A549 (cell line): ENCODE data around the gene POLD4. TPM values are rescaled to one million over a fixed set of nuclear protein-coding genes. Genes with fewer than 3 reads are reported as not detected.

ENCODE experiments used
- ATAC-seq, 2 experiments: fragments of 200-7000 bp in 1 of 2; fragments of >200 bp in 1 of 2; cut with Nextera tagmentation in 1 of 2; cut with Tn5 transposase in 1 of 2; 3 replicates each; pipeline versions ENCODE4 v1.8.0 to v1.9.1; 2018 to 2020; ENCODE audit warnings: mild to moderate bottlenecking in 1 of 2, moderate library complexity in 1 of 2
- CTCF ChIA-PET: fragments of 300-600 bp; sonication (Branson Sonifier 250); formaldehyde crosslinking; extraction: SDS; loops from one replicate; lab custom pipeline; 2021; ENCODE audit warnings: antibody characterized with exemption, inconsistent platforms; lab: Yijun Ruan, JAX
- POLR2A ChIA-PET: fragments of 350-600 bp; formaldehyde crosslinking; extraction: SDS; loops from one replicate; lab custom pipeline; 2021; ENCODE audit warnings: antibody characterized with exemption, inconsistent platforms; lab: Yijun Ruan, JAX
- DNase-seq, 2 experiments: peaks; one replicate each; pipeline versions ENCODE4 v3.0.0 to v3.0.0-alpha.2; 2011 to 2016; ENCODE audit warnings: low read depth in 1 of 2, low spot score in 1 of 2
- FAIRE-seq: peaks from 2 replicates; lab custom pipeline; 2011; peaks lifted over from hg19 to GRCh38; lab: Jason Lieb, UNC
- H3K27ac ChIP-seq, 2 experiments: fragments of >200 bp; sonication (Bioruptor Twin); formaldehyde crosslinking; 3 replicates each; pipeline ENCODE4 v1.5.1; 2016 to 2017
- H3K4me1 ChIP-seq: fragments of >200 bp; sonication (Bioruptor Twin); formaldehyde crosslinking; 3 replicates; pipeline ENCODE4 v1.6.1; 2016
- H3K4me2 ChIP-seq: fragments of >200 bp; sonication (Bioruptor Twin); formaldehyde crosslinking; 3 replicates; pipeline ENCODE4 v1.6.1; 2016
- H3K4me3 ChIP-seq: fragments of >200 bp; sonication (Bioruptor Twin); formaldehyde crosslinking; 3 replicates; pipeline ENCODE4 v1.5.1; 2016
- H3K9me3 ChIP-seq: fragments of >200 bp; sonication (Bioruptor Twin); formaldehyde crosslinking; 3 replicates; pipeline ENCODE4 v1.6.1; 2016
- BCL3 ChIP-seq: fragments of >200 bp; sonication (Bioruptor Twin); formaldehyde crosslinking; IDR thresholded peaks from 3 replicates; pipeline ENCODE4 v1.6.1; 2016
- CBX8 ChIP-seq: fragments of 200-600 bp; sonication (generic); IDR thresholded peaks from 2 replicates; pipeline ENCODE4 v1.6.1; 2016
- CHD2 ChIP-seq: fragments of 150-350 bp; IDR thresholded peaks from 2 replicates; pipeline ENCODE4 v1.6.1; 2014; ENCODE audit warnings: low read length; ENCODE audit not compliant: partially characterized antibody
- CTCF ChIP-seq: fragments of >200 bp; sonication (Bioruptor Twin); formaldehyde crosslinking; IDR thresholded peaks from 3 replicates; pipeline ENCODE4 v1.5.1; 2016
- E2F6 ChIP-seq: IDR thresholded peaks from 2 replicates; pipeline ENCODE4 v1.6.1; 2012; ENCODE audit warnings: low read depth, borderline replicate concordance
- EHF ChIP-seq: fragments of 250-450 bp; sonication (Bioruptor Pico); IDR thresholded peaks from 2 replicates; pipeline ENCODE4 v1.5.0; 2020; ENCODE audit warnings: mild to moderate bottlenecking
- GATA3 ChIP-seq: IDR thresholded peaks from 2 replicates; pipeline ENCODE4 v1.6.1; 2012; ENCODE audit warnings: borderline replicate concordance
- HEYL ChIP-seq: fragments of 250-450 bp; sonication (Bioruptor Pico); IDR thresholded peaks from 2 replicates; pipeline ENCODE4 v1.8.0; 2021; ENCODE audit warnings: mild to moderate bottlenecking, moderate library complexity
- HMGXB4 ChIP-seq: fragments of 250-450 bp; sonication (Bioruptor Pico); IDR thresholded peaks from 2 replicates; pipeline ENCODE4 v1.5.0; 2021; ENCODE audit warnings: mild to moderate bottlenecking, moderate library complexity, borderline replicate concordance
- HOXB5 ChIP-seq: fragments of 250-450 bp; sonication (Bioruptor Pico); IDR thresholded peaks from 2 replicates; pipeline ENCODE4 v1.5.0; 2020; ENCODE audit warnings: mild to moderate bottlenecking, moderate library complexity
- KDM5A ChIP-seq: fragments of 200-600 bp; sonication (generic); IDR thresholded peaks from 2 replicates; pipeline ENCODE4 v1.6.1; 2016; ENCODE audit warnings: antibody characterized with exemption, mild to moderate bottlenecking
- MAZ ChIP-seq: fragments of 150-350 bp; IDR thresholded peaks from 2 replicates; pipeline ENCODE4 v1.6.1; 2014; ENCODE audit warnings: antibody characterized with exemption, low read depth, low read length, borderline replicate concordance
- MYC ChIP-seq: IDR thresholded peaks from 2 replicates; pipeline ENCODE4 v1.6.1; 2012; ENCODE audit warnings: mild to moderate bottlenecking, inconsistent platforms, low read length, improper control_type of control experiment, borderline replicate concordance
- NPAS2 ChIP-seq: fragments of 250-450 bp; sonication (Bioruptor Pico); IDR thresholded peaks from 2 replicates; pipeline ENCODE4 v1.8.0; 2022; ENCODE audit warnings: mild to moderate bottlenecking, moderate library complexity, borderline replicate concordance
- PBX3 ChIP-seq: IDR thresholded peaks from 2 replicates; pipeline ENCODE4 v1.6.1; 2012
- PHF8 ChIP-seq: fragments of 200-600 bp; sonication (generic); IDR thresholded peaks from 2 replicates; pipeline ENCODE4 v1.6.1; 2016; ENCODE audit warnings: low read depth, mild to moderate bottlenecking, antibody characterized with exemption, moderate library complexity, borderline replicate concordance
- POLR2AphosphoS2 ChIP-seq: conservative IDR thresholded peaks from 2 replicates; pipeline ENCODE4 v1.6.1; 2012; ENCODE audit warnings: low read length, improper control_type of control experiment, inconsistent platforms
- RAD21 ChIP-seq, 2 experiments: fragments of >200 bp in 1 of 2; sonication (Bioruptor Twin) in 1 of 2; formaldehyde crosslinking in 1 of 2; IDR thresholded peaks in 1 of 2; conservative IDR thresholded peaks in 1 of 2; 2 replicates in 1 of 2; 3 replicates in 1 of 2; pipeline ENCODE4 v1.6.1; 2012 to 2018; ENCODE audit warnings: inconsistent platforms in 1 of 2
- RARB ChIP-seq: fragments of 250-450 bp; sonication (Bioruptor Pico); IDR thresholded peaks from 2 replicates; pipeline ENCODE4 v1.8.0; 2021; ENCODE audit warnings: mild to moderate bottlenecking, moderate library complexity
- SMC3 ChIP-seq: fragments of >200 bp; sonication (Bioruptor Twin); formaldehyde crosslinking; IDR thresholded peaks from 3 replicates; pipeline ENCODE4 v1.6.1; 2018; ENCODE audit warnings: inconsistent platforms
- SREBF2 ChIP-seq: fragments of 450-650 bp; IDR thresholded peaks from 2 replicates; pipeline ENCODE4 v1.6.1; 2014; ENCODE audit warnings: mild to moderate bottlenecking, moderate library complexity
- ZSCAN20 ChIP-seq: fragments of 250-450 bp; sonication (Bioruptor Pico); IDR thresholded peaks from 2 replicates; pipeline ENCODE4 v1.8.0; 2022; ENCODE audit warnings: mild to moderate bottlenecking, moderate library complexity
- WGBS: methylation state at CpG from one replicate; pipeline ENCODE4 v1.1.6; 2017; ENCODE audit errors: missing lambda C conversion rate; 5-methylcytosine and 5-hydroxymethylcytosine counted together
- polyA plus RNA-seq, 4 experiments: library from polyadenylated mRNA; depleted of rRNA in 3 of 4; stranded (reverse); fragments of >200 nt; fragmentation: RNase III in 1 of 4; extraction: RNeasy Plus Mini Kit Qiagen cat#74134 plus additional on column Dnase treatment in 1 of 4; gene quantifications; 2 replicates in 3 of 4; 3 replicates in 1 of 4; pipeline ENCODE4 v1.2.3, GENCODE V29; 2011 to 2017

The POLD4 gene
- polyA plus RNA-seq, 2 of the 4 experiments (the other 2 are of a cell fraction) = 140 to 148 TPM

GRCh38 chr11:67391304-67392182, 38.2 kb upstream of the POLD4 start, which contains the start of gene RAD9A (continued):
- TF ChIP-seq HEYL (CRISPR knock-in tag) (no peak), GATA3 (peak; percentile 52; the same call in 1 of the 2 replicates), EHF (0 out of 2 replicates have a peak, but pooled peaks have one; percentile 43), RARB (CRISPR knock-in tag) (no peak), NPAS2 (CRISPR knock-in tag) (peak; percentile 97), ZSCAN20 (CRISPR knock-in tag) (no peak; the same call in 1 of the 2 replicates), POLR2AphosphoS2 (no peak; the same call in 1 of the 2 replicates), PHF8 (peak; percentile 81), HOXB5 (CRISPR knock-in tag) (peak; percentile 91; the same call in 1 of the 2 replicates)

GRCh38 chr11:67390947-67391303, 37.6 kb upstream of the POLD4 start:
- FAIRE-seq (no peak), DNase-seq (no peak)
- 23% methylated on average over 15 of the region's 15 CpGs for WGBS
- Histone ChIP-seq H3K9me3 (no peaks in the 10 kb centered on the region), H3K4me2 (peak overlapping the region; percentile 92), H3K4me1 (peaks cover 20% of the 10 kb centered on the region; the same call in 2 of the 3 replicates)
- POLR2A ChIA-PET = interaction anchor here (0.7 to 2.5 kb wide), 4 partner anchors 11 to 38 kb away, joined by 3 to 21 read pairs (median 9); partner anchors contain the start of genes POLD4 and PPP1CA
- TF ChIP-seq CBX8 (no peak), HEYL (CRISPR knock-in tag) (no peak), RARB (CRISPR knock-in tag) (no peak)
- TF ChIP-seq, all 56 proteins: peak for 0
- Histone ChIP-seq H3K27ac (peak overlapping the region; percentile 85 to 90), H3K4me3 (peak overlapping the region; percentile 77)
- CTCF ChIA-PET = interaction anchor here (1.0 to 46.2 kb wide), 6 partner anchors 1 to 73 kb away, joined by 3 to 1913 read pairs (median 320); partner anchors contain the start of genes CLCF1, POLD4, PPP1CA and RAD9A
- peak in 1 of 2 experiments; percentile 2; a peak in 2 of 6 replicates for ATAC-seq

- FAIRE-seq = no peak
- WGBS = 80% methylated on average over 6 of the region's 6 CpGs
- TF ChIP-seq PBX3 = no peak
- TF ChIP-seq RAD21 (conservative IDR thresholded peaks at IDR 0.05 in 1 of 2, IDR thresholded peaks at IDR 0.05 in 1 of 2) = peak; percentile 46; a peak in 4 of 5 replicates
- peak; percentile 41; the same call in 2 of the 3 replicates for TF ChIP-seq SMC3
- peak; percentile 47 for TF ChIP-seq CTCF
- TF ChIP-seq, all 56 proteins: peak for 3
- POLR2A ChIA-PET = interaction anchor here (0.9 kb wide), 1 partner anchor 35 kb away, joined by 3 read pairs; no protein-coding TSS in a partner anchor
- Histone ChIP-seq H3K4me2 (no peak overlapping the region), H3K9me3 (no peaks in the 10 kb centered on the region), H3K4me3 (no peak overlapping the region), H3K4me1 (peaks cover 35% of the 10 kb centered on the region), H3K27ac (peak overlapping the region in 1 of 2 experiments; percentile 28; a peak in 1 of 6 replicates)
- CTCF ChIA-PET = interaction anchor here (0.6 to 46.2 kb wide), 11 partner anchors 3 to 128 kb away, joined by 3 to 1913 read pairs (median 3); partner anchors contain the start of genes CLCF1, POLD4, PPP1CA and RAD9A
- DNase-seq (peak; percentile 59 to 75), ATAC-seq (peak; percentile 43 to 45; a peak in 4 of 6 replicates)
These were observed 36.1 kb upstream of the POLD4 start for GRCh38 chr11:67389477-67389876.

GRCh38 chr11:67387518-67387917, 34.2 kb upstream of the POLD4 start:
- FAIRE-seq = no peak
- TF ChIP-seq HMGXB4 (CRISPR knock-in tag) (no peak), CHD2 (no peak), E2F6 (no peak), MYC (no peak), SREBF2 (no peak), MAZ (no peak), KDM5A (no peak), BCL3 (no peak)

More at GRCh38 chr11:67387518-67387917, 34.2 kb upstream of the POLD4 start:
- CTCF ChIA-PET = interaction anchor here (1.3 to 46.2 kb wide), 5 partner anchors 5 to 68 kb away, joined by 3 to 1913 read pairs (median 626); partner anchors contain the start of genes CLCF1, POLD4, PPP1CA and RAD9A
- Histone ChIP-seq H3K4me1 (peaks cover 41% of the 10 kb centered on the region), H3K9me3 (no peaks in the 10 kb centered on the region), H3K27ac (peak overlapping the region in 1 of 2 experiments; percentile 62; a peak in 3 of 6 replicates), H3K4me3 (no peak overlapping the region), H3K4me2 (no peak overlapping the region)
- POLR2A ChIA-PET = no interaction called here
- 81% methylated on average over 6 of the region's 6 CpGs for WGBS
- ATAC-seq = no peak
- DNase-seq = no peak
